Measurements from ENCODE around the gene CREG1. TPM values are rescaled to one million over a fixed set of nuclear protein-coding genes. Genes with fewer than 3 reads are reported as not detected.

The CREG1 gene
- total RNA-seq, 6 experiments from 2014 or later: 95.8 to 230 (median 171) TPM

- H3K4me3 ChIP-seq: peak overlapping the region; percentile 61 to 90 (median 84)
- TF ChIP-seq CTCF (IDR thresholded peaks at IDR 0.05) (no peak), POLR2A (IDR thresholded peaks at IDR 0.05) (no peak)
- intact Hi-C loops (cut with DNase I): no loop called here
- DNase-seq (no peak), ATAC-seq (no peak)
- whole genome bisulfite sequencing (ENCODE audit: insufficient coverage, low coverage, low lambda C conversion rate, missing lambda C conversion rate): 19% methylated on average over 14 of the region's 15 CpGs
- H3K36me3 ChIP-seq: no peaks in the 10 kb centered on the region
- peak overlapping the region; percentile 32 to 73 (median 34) for H3K27ac ChIP-seq
- H3K9me3 ChIP-seq: no peaks in the 10 kb centered on the region
- H3K4me1 ChIP-seq: peaks cover 0 to 39% (median 8%) of the 10 kb centered on the region in 4 donors
- H3K27me3 ChIP-seq: no peaks in the 10 kb centered on the region
Measured at GRCh38 chr1:167554028-167554779, 642 bp upstream of the CREG1 start.

DNA sequence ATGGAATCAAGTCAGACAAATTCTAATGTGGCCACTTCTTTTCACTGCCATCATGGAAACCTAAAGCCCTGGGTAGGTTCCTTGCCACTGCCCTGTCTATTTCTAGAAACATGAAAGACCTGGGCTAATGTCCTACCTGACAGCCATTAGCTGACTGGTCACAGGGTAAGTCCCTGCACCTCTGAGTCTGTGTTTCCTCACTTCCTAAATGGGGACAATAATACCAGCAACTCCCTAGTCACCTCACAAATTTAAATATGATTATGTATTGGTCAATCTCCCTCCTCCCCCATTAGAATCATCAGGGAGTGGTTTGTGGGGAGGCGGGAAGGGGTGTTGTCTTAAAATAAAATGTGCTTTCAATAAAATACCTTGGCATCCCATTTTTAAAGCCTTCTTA lies 2.2 kb downstream of the CREG1 start:
- intact Hi-C loops (cut with DNase I): no loop called here
- Histone ChIP-seq H3K27ac (peak overlapping the region in 1 of 3 donors; percentile 13), H3K4me1 (peaks cover 0 to 58% (median 14%) of the 10 kb centered on the region in 4 donors), H3K36me3 (peaks cover 0 to 5% (median 0%) of the 10 kb centered on the region in 4 donors), H3K9me3 (no peaks in the 10 kb centered on the region), H3K27me3 (no peaks in the 10 kb centered on the region), H3K4me3 (peak overlapping the region in 1 of 3 donors; percentile 20)
- 100% methylated on average over 1 of the region's 1 CpG for WGBS (ENCODE audit: insufficient coverage, low coverage, low lambda C conversion rate, missing lambda C conversion rate)
- DNase-seq (no peak), ATAC-seq (no peak)
- TF ChIP-seq POLR2A (IDR thresholded peaks at IDR 0.05): peak; percentile 45
- no peak for TF ChIP-seq CTCF (IDR thresholded peaks at IDR 0.05)

GRCh38 chr1:167548059-167548932 lies 5.3 kb downstream of the CREG1 start:
- TF ChIP-seq CTCF (IDR thresholded peaks at IDR 0.05) (no peak), POLR2A (IDR thresholded peaks at IDR 0.05) (no peak)
- peak overlapping the region in 2 of 3 donors; percentile 66 to 68 for H3K27ac ChIP-seq
- DNase-seq: no peak
- peaks cover 0 to 64% (median 11%) of the 10 kb centered on the region in 4 donors for H3K4me1 ChIP-seq
- intact Hi-C loops (cut with DNase I): no loop called here
- H3K27me3 ChIP-seq: no peaks in the 10 kb centered on the region
- WGBS (ENCODE audit: insufficient coverage, low coverage, low lambda C conversion rate, missing lambda C conversion rate): 55% methylated on average over 5 of the region's 5 CpGs
- H3K4me3 ChIP-seq: no peak overlapping the region
- H3K36me3 ChIP-seq: peaks cover 0 to 24% (median 0%) of the 10 kb centered on the region in 4 donors
- peak in 2 of 4 donors; percentile 45 to 46 for ATAC-seq
- no peaks in the 10 kb centered on the region for H3K9me3 ChIP-seq

DNA sequence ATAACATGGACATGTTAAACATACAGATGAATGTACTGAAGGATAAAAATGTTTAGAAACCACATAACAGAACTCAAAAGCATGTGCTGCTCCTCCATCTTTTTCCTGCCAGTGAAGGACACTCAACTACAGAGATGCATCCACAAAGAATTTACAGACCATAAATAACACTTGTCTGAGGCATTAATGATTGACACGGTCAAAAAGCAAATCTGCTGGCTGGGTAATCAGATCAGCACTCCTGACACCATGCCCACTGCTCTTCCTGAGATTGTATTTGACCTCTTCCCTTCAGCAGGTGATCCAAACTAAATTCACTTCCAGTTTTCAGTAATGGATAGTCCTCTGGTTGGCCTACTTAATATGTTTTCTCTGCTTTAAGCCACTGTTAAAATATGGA lies 6.6 kb downstream of the CREG1 start:
- no peak overlapping the region for H3K27ac ChIP-seq
- DNase-seq (no peak), ATAC-seq (no peak)
- peaks cover 0 to 24% (median 0%) of the 10 kb centered on the region in 4 donors for H3K36me3 ChIP-seq
- no peak overlapping the region for H3K4me3 ChIP-seq
- H3K4me1 ChIP-seq: peaks cover 0 to 68% (median 14%) of the 10 kb centered on the region in 4 donors
- intact Hi-C loops (cut with DNase I): no loop called here
- WGBS (ENCODE audit: insufficient coverage, low coverage, low lambda C conversion rate, missing lambda C conversion rate): 25% methylated on average over 1 of the region's 1 CpG
- H3K27me3 ChIP-seq: no peaks in the 10 kb centered on the region
- no peaks in the 10 kb centered on the region for H3K9me3 ChIP-seq
- no peak for TF ChIP-seq CTCF (IDR thresholded peaks at IDR 0.05)
- TF ChIP-seq POLR2A (IDR thresholded peaks at IDR 0.05): no peak

Data from right lobe of liver (tissue), 6 donors.